Liver (tissue), 3 donors: ENCODE results near the gene MAGEA12.
"Not testable (repeated sequence)": the region's sequence is repeated elsewhere in the genome, so short reads cannot be mapped to it uniquely, and the experiment has no call there.

ENCODE experiments used
- GABPA ChIP-seq, 2 donors: IDR thresholded peaks in 1 of 2; conservative IDR thresholded peaks in 1 of 2; 2 replicates each; pipeline ENCODE4 v1.6.1; 2016; ENCODE audit warnings: antibody characterized with exemption in 2 of 2, mild to moderate bottlenecking in 1 of 2, moderate library complexity in 1 of 2
- RAD21 ChIP-seq, 2 donors: IDR thresholded peaks; 2 replicates each; pipeline ENCODE4 v1.6.1; 2016; ENCODE audit warnings: antibody characterized with exemption in 2 of 2, mild to moderate bottlenecking in 2 of 2
- YY1 ChIP-seq: IDR thresholded peaks from 2 replicates; pipeline ENCODE4 v1.6.1; 2016; ENCODE audit warnings: antibody characterized with exemption, mild to moderate bottlenecking
- TF ChIP-seq, protein P1 (sequence below): fragments of 150-350 bp; IDR thresholded peaks from 2 replicates; pipeline ENCODE4 v1.5.1; 2017; ENCODE audit warnings: improper control_type of control experiment, low read depth, low read length; ENCODE audit not compliant: missing input control
- TF ChIP-seq, protein P2 (sequence below): IDR thresholded peaks from 2 replicates; pipeline ENCODE4 v1.6.1; 2016; ENCODE audit warnings: antibody characterized with exemption
- donor health status: healthy.
- donor health status: healthy.

DNA sequence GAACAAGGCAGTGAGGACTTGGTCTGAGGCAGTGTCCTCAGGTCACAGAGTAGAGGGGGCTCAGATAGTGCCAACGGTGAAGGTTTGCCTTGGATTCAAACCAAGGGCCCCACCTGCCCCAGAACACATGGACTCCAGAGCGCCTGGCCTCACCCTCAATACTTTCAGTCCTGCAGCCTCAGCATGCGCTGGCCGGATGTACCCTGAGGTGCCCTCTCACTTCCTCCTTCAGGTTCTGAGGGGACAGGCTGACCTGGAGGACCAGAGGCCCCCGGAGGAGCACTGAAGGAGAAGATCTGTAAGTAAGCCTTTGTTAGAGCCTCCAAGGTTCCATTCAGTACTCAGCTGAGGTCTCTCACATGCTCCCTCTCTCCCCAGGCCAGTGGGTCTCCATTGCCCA lies 33.2 kb upstream of the MAGEA12 start:
- TF ChIP-seq, protein P1, sequence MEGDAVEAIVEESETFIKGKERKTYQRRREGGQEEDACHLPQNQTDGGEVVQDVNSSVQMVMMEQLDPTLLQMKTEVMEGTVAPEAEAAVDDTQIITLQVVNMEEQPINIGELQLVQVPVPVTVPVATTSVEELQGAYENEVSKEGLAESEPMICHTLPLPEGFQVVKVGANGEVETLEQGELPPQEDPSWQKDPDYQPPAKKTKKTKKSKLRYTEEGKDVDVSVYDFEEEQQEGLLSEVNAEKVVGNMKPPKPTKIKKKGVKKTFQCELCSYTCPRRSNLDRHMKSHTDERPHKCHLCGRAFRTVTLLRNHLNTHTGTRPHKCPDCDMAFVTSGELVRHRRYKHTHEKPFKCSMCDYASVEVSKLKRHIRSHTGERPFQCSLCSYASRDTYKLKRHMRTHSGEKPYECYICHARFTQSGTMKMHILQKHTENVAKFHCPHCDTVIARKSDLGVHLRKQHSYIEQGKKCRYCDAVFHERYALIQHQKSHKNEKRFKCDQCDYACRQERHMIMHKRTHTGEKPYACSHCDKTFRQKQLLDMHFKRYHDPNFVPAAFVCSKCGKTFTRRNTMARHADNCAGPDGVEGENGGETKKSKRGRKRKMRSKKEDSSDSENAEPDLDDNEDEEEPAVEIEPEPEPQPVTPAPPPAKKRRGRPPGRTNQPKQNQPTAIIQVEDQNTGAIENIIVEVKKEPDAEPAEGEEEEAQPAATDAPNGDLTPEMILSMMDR = not testable (repeated sequence)
- TF ChIP-seq GABPA (IDR thresholded peaks at IDR 0.05 in 1 of 2, conservative IDR thresholded peaks at IDR 0.05 in 1 of 2); YY1; RAD21 (IDR thresholded peaks at IDR 0.05): not testable (repeated sequence)
- TF ChIP-seq, protein P2, sequence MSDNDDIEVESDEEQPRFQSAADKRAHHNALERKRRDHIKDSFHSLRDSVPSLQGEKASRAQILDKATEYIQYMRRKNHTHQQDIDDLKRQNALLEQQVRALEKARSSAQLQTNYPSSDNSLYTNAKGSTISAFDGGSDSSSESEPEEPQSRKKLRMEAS = not testable (repeated sequence)
